EL (cell line): ENCODE measurements around the gene IDI2.
"Not testable (repeated sequence)": the region's sequence is repeated elsewhere in the genome, so short reads cannot be mapped to it uniquely, and the experiment has no call there.

Source experiments
- DNase-seq: peaks from one replicate; pipeline ENCODE4 v3.0.0-alpha.2; 2016

IDI2 gene

DNA sequence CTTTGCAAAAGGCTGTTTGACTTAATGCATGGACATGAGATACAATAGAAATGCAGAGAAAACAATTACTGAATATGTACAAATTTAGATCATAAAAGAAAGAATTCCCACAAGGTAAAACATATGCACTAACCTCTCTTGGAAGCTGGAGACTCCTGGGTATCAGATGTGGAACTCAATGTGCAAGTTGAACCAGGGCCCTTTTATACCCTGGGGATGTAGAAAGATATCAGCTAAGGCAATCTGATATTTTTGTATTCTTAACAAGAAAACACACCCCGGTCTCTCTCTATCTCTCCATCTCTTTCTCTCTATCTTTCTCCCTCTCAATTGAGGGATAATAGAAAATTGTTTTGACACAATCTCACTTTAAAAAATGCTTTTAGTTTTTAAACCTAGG lies at the start of gene IDI2:
IDI2 (minus strand) TSS at position 177 of the 400 bp plus-strand sequence. CDS start 1,136 bp downstream, outside the sequence.
- DNase-seq, result no peak

DNA sequence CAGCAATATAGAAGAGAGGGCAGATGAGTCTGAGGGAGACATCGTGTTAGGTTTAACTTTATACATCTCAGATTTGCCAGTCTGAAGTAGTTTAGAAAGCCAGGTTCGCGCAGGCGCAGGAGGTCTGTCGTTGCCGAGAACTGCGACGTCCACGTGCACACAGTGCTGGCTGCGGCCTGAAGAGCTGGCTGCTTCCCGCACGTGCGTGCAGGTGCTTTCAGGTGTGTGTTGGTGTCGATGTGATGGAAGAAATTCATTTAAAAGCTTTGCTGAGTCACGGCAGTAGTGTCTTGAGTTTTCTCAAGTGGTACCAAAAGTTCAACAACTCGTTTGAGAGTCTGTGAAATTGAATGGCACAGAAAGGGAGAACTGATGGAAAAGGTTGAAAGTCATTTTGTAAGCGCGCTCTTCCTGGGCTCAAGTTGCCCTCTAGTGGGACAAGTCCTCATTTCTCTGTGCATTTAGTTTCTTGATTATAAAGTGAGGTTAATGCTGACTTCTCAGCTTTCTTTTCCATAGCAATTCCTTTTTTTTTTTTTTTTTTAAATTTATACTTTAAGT lies 49.2 kb upstream of the IDI2 start:
- DNase-seq, result no peak

DNA sequence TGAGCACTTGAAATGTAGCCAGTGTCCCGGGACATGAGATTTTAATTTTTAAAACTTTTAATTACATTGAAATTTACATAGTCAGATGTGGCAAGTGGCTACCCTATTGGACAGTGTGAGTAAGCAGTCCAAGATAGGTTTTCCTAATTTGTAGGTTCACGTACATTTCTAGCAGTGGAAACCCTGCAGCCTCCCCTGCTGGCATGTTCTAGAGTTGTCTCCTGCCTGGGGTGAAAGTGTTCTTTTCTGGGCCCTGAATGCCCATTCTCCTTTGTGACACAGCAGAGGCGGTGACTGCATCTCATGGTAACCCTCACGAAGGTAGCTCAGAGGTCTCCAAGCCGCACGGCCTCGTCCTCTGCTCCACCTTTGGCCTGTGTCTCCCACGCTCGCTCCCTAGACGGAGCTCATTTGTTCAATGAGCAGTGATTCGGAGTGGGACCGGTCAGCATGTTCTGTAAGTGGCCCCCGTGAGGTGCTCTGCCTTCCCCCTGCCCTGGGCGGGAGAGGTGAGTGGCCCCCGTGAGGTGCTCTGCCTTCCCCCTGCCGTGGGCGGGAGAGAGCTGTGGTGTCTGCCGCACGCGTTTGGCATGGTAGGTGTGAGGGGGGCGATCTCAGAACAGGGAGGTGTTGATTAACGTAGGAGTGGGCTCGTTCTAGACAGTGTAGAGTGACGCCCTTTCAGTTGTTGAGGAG lies 48.5 kb upstream of the IDI2 start:
- no peak for DNase-seq

DNA sequence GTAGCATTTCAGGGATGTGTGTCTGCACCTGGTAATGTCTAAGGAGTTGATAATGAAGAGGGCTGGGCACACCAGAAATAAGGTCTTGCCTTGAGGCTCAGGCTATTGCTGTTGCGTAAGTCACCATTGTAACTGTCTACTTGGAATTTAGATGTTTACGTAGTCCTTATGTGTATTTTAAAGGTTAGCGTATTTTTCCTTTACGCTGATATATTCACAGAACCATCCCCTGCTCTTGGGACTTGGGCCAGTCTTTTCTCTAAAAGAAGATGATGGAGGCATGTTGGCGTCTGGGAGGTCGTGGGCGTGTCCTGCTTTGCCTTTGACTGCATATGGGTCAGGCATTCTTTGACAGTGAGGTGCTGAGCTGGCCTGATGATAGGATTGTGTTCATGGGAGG lies 45.3 kb upstream of the IDI2 start:
- peak; percentile 34 for DNase-seq

DNA sequence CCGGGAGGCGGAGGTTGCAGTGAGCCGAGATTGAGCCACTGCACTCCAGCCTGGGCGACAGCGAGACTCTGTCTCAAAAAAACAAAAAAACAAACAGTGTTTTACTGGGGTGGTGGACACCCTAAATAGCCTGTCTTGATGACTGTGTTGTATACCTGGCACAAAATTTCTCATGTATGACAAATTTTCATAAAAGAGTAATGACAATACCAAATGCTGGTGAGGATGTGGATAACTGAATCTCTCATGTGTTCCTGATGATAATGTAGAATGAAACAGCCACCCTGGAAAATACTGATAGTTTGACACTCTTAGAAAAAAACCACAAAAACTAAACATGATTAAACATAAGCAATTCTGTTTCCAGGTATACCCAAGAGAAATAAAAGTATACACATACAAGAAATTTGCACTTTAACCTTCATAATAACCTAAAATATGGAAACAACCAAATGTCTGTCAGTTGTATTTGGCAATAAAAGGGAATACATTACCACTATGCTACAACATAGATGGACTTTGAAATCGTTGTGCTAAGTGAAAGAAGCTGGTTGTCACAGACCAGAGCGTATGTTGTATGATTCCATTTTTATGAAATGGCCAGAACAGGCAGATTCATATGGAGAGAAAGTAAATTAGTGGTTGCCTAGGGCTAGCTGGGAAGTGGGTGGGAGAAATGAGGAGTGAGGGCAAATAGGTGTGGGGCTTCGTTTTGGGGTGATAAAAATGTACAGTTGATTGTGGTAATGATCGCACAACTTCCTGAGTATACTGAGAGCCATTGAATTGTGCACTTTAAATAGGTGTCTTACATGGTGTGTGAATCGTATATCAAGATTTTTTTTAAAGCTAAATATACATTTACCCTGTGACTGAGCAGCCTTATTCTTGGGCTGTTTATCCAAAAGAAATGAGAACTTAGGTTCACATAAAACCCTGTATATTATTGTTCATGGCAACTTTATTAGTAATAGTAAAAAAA lies 43.0 kb upstream of the IDI2 start:
- DNase-seq, result no peak

GRCh38 chr10:1066734-1067133 lies 41.1 kb upstream of the IDI2 start:
- not testable (repeated sequence) for DNase-seq

DNA sequence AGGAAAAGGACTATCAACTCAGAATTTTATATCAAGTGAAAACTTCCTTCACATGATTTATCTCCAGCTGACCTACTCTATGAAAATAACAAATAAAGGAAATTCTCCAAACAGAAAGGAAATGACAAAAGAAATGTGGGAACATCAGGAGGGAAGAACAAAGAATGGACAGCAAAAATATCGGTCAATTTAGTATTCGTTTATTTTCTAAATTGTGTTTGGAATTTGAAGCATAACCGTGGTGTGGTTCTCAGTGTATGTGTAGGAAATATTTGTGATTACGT lies 39.2 kb upstream of the IDI2 start:
- no peak for DNase-seq

DNA sequence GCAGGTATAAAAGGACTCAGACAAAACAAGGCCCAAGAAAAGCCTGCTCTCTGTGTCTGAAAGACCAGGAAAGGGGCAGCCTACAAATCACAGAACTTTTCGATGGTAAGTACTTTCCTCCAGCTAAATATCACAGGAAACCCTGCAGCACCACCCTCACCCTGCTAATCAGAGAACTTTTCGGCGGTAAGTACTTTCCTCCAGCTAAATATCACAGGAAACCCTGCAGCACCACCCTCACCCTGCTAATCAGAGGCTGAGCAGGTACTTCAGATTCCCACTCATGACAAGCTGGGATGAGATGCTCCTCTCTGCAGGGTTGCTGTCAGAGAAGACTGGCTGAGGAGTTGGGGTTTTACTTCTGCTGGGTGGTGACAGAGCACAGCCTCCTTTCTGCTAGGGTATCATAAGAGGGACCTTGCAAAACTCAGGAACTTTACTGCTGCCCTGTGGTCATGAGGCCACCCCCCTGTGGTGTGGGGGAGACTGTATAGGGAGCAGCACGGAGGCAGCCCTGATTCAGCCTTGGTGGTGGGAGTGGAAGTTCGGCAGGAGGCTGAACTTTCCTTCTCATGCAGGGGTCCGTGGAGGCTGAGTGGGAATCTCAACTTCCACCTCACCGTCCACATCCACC lies 37.7 kb upstream of the IDI2 start:
- no peak for DNase-seq

DNA sequence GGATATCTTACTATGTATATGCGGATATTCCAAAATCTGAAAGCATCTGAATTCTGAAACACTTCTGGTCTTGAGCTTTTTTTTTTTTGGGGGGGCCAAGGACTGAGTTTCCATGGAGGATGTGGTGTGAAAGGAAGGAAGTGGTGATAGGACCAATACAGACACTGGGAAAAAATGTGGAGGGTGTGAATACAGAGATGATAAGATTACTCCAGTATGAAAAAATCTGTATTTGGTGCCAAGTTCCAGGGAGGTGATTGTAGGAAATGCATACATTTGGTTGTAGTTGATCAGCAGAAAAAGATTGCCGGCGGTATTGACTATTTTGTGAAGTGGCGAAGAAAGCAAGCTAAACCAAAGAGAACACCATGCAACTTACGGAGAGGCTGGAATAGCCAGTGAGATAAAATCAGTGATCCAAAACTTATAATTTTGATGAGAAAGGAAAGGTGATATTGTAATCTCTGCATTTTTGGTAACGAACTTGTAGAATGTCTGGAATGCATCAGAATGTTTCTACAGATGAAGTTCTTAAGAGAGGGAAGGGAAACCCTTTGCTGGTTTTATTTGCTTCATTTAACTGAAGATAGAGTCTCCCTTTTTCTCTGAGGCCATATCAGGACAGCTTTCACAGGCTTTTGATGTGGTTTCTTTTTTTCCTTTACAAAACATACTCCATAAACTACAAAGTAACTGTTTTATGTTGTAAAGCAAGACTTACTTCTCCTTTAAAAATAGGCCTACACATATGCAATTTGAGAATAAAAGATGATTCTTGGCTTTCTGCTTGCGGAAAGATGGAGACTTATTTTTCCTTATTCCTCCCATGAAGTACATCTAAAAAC lies 36.5 kb upstream of the IDI2 start:
- peak; percentile 77 for DNase-seq

DNA sequence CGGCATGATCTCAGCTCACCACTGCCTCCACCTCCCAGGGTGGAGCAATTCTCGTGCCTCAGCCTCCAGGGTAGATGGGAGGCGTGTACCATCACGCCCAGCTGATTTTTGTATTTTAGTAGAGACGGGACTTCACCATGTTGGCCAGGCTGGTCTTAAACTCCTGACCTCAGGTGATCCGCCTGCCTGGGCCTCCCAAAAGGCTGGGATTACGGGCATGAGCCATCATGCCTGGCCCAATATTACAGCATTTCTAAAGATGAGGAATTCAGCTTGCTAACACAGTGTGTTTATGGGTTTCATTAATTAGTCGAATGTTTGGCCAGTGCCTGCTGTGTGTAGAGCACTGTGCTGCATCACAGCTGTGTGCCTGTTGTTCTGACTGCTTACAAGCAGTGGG lies 34.2 kb upstream of the IDI2 start:
- DNase-seq, result no peak

DNA sequence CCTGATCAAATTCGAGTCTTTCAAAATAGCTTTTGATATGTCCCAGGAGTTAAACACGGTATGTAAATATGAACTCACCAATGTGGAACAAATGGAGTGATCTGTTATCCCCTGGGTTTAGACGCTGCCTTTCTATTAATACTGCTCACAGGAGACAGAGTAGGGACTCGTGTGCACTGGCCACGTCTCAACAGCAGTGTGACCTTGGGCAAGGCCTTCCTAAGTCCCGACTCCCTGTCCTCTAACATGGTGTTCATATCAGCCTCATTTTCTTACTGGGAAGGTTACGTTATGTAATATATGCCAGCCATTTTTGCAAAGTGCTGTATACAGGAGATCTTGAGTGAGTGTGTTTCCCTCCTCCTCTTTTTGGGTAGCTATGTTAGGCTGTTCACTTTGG lies 32.4 kb upstream of the IDI2 start:
- DNase-seq, result no peak

DNA sequence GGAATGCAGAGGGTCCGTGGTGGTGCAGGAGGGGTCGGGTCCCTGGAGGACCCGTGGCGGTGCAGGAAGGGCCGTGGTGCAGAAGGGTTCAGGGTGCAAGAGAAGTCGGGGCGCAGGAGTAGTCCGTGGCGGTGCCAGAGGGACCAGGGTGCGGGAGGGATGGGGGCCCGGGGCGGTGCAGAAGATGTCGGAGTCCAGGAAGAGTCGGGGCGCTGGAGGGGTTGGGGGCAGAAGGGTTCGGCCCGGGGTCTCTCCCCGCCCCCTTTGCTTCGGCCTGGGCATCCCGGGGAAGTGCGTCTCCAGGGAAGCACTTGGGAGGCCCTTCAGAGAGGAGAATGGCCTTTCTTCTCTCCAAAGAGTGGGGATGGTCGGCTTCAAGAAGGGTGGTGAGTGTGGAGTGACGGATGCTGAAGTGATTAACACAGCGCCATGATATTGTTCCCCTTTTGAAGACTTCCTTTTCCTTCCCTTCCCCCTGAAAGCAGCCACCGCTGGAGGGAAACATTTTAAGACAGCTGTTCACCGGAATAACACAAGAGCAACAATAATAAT lies 31.5 kb upstream of the IDI2 start:
- peak; percentile 33 for DNase-seq

DNA sequence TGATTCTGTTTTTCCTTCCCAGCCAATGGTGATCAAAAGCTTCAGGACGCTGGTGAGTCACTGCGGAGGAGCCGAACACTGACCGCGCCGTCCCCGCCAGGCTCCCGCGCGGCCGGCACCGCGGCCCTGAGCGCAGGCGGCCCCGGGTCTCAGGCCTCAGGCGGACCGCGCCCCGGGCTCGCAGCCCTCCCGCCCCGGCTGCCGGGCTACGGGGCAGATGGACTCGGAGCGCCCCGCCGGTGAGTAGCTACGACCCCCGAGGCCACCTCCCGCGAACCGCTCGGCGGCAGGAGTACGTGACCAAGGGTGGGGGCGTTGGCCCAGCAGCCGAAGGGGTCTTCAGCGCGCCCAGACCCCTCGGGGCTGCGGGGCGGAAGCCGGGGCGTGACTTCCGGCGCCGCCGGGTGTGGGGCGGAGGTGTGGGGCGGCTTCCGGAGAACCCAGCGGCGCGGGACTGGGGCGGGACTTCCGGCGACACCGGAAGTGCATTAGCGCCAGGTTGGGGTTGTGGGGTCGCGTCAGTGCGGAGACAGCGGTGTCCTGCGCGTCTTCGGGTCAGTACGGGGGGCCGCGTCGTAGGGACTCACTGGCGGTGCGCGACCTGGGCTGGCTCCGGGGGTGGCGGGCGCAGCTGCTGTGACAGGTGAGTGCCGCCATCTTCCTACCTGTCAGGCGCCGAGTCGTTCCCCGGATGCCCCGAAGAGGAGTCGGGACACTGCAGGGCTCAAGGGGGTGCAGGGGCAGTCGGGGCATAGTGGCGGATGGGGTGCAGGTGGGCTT lies 30.9 kb upstream of the IDI2 start, which contains the start of gene WDR37:
WDR37 (plus strand) TSS at position 60 of the 780 bp plus-strand sequence. CDS start 15,771 bp downstream, outside the sequence.
- peak; percentile 85 for DNase-seq

GRCh38 chr10:1054684-1055083 lies 29.0 kb upstream of the IDI2 start:
- DNase-seq, result peak; percentile 11

- no peak for DNase-seq
Observed at GRCh38 chr10:1050554-1050953, 24.9 kb upstream of the IDI2 start.

DNA sequence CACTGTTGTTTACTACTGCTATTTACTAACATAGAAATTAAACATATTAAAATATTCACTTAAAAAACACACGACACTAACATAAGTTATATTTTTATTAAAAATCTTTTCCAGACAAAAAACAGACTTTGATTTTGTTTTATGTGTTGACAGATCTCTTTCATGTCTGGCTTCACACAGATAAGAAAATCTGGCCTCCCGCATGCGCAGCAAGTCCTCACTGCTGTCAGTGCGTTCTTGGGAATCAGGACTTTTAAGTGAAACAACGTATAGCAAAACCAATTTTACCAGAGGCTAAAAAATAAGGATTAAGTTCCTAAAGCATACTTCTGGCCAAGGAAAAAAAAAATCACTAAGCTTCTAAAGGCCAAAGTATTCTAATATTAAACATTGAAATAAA lies 24.5 kb upstream of the IDI2 start:
- DNase-seq, result no peak

DNA sequence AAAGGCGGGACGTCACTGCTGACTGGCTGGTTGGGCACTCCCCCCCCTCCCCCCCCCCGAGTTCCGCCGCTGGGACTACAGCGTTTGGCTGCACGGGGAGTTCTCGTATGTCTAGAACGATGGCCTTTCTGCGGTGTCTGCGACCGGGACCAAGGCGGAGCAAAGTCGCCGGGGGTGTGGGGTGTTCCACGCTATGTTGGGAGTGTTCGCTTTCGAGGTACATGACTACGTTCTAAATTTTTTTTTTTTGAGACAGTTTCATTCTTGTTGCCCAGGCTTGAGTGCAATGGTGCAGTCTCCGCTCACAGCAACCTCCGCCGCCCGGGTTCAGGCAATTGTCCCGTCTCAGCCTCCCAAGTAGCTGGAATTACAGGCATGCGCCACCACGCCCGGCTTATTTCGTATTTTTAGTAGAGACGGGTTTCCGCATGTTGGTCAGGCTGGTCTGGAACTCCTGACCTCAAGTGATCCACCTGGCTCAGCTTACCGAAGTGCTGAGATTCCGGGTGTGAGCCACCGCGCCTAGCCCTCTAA lies 23.8 kb upstream of the IDI2 start:
- no peak for DNase-seq

DNA sequence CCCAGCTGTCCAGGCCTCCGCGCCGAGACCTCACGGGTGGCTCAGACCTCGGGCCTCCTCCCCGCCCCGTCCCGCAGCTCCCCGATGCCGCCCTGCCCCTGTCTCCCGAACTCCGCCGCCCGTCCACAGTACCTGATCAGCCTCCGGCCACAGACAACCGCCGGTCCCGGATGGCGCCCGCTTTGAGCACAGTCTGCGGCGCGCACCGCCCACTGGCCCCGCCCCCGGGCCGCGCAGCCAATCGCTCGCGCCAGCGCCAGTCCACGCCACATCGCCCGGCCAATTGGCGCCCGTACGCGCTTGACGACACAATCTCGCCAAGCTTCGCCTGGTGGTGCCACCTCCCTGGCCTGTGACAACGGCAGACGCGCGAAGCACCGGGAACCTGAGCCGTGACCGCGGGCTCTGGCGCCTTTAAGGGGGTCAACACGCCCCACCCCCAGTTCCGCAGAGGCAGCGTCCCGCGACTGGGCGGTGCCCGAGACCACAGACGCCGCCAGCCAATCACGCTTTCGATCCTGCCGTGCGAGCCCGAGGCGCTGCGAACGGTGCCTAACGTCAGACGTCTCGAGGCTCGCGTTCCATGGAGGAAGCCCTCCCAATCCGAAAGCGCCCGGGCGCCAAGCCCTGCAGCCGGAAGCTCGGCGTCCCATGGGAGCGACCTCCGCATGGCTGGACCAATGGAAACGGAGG lies 23.2 kb upstream of the IDI2 start, which contains the start of gene IDI1:
IDI1 (minus strand) TSS at position 388 of the 693 bp plus-strand sequence; CDS start at position 272, 116 bp downstream.
- DNase-seq, result peak; percentile 99

GRCh38 chr10:1048349-1048731 lies 22.7 kb upstream of the IDI2 start:
- DNase-seq, result no peak

- DNase-seq, result peak; percentile 15
Observed at GRCh38 chr10:1047937-1048336, 22.3 kb upstream of the IDI2 start.
